NCI-H1417 (cell line): ENCODE data around the gene MAP4K4.
"Not testable (repeated sequence)": the region's sequence is repeated elsewhere in the genome, so short reads cannot be mapped to it uniquely, and the experiment has no call there.

Source experiments
- DNase-seq, 3 experiments: peaks; one replicate each; lab custom pipeline; 2025; lab: John Stamatoyannopoulos, UW

MAP4K4 gene

DNA sequence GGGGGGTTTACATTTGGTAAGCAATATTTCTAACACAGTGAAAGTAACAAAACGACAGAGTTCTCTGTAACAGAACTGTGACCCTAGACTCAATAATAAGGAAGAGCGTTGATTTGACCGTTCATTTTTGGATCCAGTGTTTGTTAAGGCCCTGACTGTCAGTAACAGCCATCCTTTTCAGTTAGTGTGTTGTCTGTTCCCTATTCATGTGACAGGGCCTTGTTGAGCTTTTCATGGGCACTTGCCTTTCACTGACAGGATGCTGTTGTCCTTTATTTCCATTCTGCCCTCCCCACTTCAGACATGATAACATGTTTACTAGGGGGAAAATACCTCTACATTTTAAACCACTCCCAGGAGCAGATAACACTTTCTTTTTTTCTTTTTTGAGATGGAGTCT is 45.8 kb downstream of the MAP4K4 start:
- DNase-seq: no peak

GRCh38 chr2:101744832-101745231 is 47.3 kb downstream of the MAP4K4 start:
- DNase-seq: no peak

- DNase-seq: no peak
Observed at GRCh38 chr2:101745711-101746694, 48.5 kb downstream of the MAP4K4 start.

- no peak for DNase-seq
Observed at GRCh38 chr2:101748000-101748399, 50.5 kb downstream of the MAP4K4 start.

DNA sequence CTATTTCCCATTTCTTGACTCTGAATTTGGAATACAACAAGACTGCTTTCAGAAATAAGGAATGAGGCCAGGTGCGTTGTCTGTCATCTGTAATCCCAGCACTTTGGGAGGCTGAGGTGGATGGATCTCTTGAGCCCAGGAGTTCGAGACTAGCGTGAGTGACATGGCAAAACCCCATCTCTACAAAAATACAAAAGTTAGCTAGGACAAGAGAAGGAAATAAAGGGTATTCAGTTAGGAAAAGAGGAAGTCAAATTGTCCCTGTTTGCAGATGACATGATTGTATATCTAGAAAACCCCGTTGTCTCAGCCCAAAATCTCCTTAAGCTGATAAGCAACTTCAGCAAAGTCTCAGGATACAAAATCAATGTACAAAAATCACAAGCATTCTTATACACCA is 51.0 kb downstream of the MAP4K4 start:
- not testable (repeated sequence) for DNase-seq

- DNase-seq: no peak
Observed at GRCh38 chr2:101750688-101751087, 53.2 kb downstream of the MAP4K4 start.

GRCh38 chr2:101751276-101751815 is 53.8 kb downstream of the MAP4K4 start:
- DNase-seq: no peak

GRCh38 chr2:101751875-101752619 is 54.5 kb downstream of the MAP4K4 start:
- DNase-seq: no peak

DNA sequence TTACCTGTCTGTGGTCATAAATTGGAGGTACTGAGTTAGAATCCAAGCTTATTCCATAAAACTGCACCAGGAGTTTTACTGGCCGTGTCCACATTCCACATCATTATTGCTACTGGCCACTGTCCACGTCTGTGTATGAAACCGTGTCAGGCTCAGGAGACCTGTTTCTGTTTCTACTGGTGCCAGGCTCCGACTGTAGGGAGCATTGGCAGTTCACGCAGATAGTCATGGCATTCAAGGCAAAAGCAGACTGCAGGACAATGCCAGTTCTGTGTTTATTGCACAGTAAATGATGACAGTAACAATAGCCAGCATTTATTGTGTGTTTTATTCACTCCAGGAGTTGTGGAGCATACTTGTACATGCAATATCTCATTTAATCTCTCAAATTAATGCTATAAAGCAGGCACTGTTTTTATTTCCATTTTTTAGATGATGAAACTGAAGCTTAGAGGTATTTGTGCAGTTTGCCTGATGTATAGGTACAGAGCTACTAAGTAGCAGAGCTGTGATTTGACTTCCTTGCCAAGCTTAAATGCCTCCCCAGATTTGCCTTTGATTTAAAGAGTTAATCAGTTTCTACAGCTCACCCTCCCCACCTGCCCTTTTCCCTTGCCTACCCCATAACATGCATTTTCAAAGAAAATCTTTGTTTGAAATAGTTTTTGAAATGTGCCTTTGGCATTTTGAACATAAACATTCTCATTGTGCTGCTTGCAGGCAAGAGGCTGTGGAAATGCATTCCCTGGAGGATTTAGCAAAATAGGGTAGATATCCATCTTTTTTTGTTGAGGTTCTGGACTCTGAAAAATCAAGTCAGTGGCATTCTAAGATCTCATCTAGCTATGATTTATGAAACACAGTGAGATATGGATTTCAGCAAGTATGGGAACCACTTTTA is 55.5 kb downstream of the MAP4K4 start:
- DNase-seq: no peak

- DNase-seq: no peak
Observed at GRCh38 chr2:101753720-101754490, 56.4 kb downstream of the MAP4K4 start.

- no peak for DNase-seq
Observed at GRCh38 chr2:101754618-101755017, 57.1 kb downstream of the MAP4K4 start.

DNA sequence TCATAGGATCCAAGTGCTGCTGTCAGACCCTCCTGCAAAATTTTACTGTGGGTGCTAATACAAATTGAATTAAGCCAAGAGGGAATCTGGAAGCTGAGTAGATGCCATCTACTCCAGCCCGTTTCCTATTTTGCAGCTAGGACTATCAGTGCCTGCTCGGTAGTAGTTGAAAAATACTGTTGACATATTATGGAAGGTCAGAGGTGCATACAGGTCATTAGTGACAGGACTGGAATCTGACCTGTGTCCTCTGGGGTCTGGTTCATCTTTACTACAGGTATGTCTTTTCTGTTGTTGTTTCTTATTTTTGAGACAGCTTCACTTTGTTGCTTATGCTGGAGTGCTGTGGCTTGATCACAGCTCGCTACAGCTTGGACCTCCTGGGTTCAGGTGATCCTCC is 58.8 kb downstream of the MAP4K4 start:
- DNase-seq: no peak

- no peak for DNase-seq
Observed at GRCh38 chr2:101758001-101758400, 60.5 kb downstream of the MAP4K4 start.

DNA sequence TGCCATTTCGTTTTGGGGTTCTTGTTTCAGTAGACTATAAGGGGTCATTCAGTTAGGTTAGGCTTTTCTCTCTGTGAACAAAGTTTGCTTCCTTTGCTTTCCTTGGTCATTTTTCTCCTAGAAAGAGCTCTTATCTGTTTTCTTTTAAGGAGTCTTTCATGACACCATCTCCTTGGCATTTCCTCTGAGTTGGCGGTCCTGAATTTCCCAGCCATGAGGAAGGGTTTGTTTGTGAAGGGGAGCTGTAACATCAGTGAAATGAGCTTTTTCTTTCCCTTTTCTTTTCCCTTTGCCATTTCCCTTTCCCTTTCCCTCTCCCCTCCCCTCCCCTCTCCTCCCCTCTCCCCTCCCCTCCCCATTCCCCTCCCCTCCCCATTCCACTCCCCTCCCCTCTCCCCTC is 61.7 kb downstream of the MAP4K4 start:
- DNase-seq: no peak

- DNase-seq: no peak
Observed at GRCh38 chr2:101762451-101763171, 65.1 kb downstream of the MAP4K4 start.

DNA sequence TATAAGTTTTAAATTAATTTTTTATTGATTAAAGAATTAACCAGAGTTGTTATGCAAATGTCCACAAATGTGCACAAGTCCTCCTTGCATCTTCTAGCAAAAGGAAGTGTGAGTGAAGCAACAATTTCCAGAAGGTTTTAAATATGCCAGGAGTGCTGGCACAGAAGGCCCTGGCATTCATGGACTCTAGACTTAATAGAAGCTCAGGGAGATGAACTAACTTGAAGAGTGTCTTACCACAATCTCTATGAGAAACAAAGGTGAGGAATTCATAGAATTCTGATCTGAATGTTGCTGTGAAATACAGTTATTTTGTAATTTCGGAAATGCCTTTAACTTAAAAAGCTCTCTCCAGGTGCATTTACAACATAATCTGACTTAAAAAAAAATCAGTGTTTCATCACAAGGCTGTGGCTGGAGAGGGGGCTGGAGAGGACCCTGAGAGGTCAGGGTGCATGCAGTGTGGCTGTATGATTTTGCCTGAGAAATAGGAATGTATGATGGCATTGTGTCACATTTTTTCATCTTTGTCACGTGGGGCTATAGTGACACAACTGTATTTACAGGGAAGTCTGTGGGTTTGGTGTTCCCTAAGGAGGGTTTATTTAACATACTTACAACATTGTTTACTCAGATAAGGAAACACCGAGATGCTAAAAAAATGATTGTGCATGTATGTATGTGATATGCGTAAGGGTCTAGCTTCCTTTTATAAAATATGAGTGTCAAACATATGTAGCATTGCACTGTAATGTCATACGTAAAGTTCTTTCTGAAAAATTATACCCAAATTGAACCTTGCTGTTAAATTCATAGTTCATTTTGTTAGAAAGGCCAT is 66.2 kb downstream of the MAP4K4 start:
- DNase-seq: no peak

GRCh38 chr2:101766337-101766736 is 68.8 kb downstream of the MAP4K4 start:
- no peak for DNase-seq

- peak in 2 of 3 experiments; percentile 30 to 72 for DNase-seq
Observed at GRCh38 chr2:101766871-101767739, 69.6 kb downstream of the MAP4K4 start.
